ENCODE data around the gene SEC24D. TPM values are rescaled to one million over a fixed set of nuclear protein-coding genes. Genes with fewer than 3 reads are reported as not detected.
"Not testable (repeated sequence)": the region's sequence is repeated elsewhere in the genome, so short reads cannot be mapped to it uniquely, and the experiment has no call there.

Gene SEC24D
- total RNA-seq, 1 donor from 2014 or later = 138 TPM

DNA sequence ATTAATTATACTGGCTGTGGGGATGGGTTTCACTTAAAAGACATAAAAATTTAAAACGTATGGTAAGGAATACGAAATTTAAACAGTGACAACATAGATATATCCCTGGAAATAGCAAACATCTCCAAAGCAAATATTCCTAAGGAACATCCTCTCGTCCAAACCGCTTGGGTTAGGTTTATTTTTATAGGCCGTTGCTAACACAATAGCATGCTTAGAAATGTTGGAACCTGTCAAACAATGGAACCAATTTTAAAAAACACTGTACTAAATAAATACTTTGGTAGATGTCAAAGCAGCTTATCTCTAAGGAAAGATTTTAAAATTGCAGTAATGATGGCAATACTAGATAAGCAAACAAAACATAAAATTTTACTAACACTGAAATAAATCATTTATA, 45.4 kb downstream of the SEC24D start:
- no peaks in the 10 kb centered on the region for H3K27me3 Mint-ChIP-seq (ENCODE audit: unreplicated experiment)
- peaks cover 21% of the 10 kb centered on the region for H3K4me1 Mint-ChIP-seq (ENCODE audit: unreplicated experiment)
- H3K9me3 Mint-ChIP-seq (ENCODE audit: unreplicated experiment) = no peaks in the 10 kb centered on the region
- no peak overlapping the region for H3K4me3 Mint-ChIP-seq (ENCODE audit: unreplicated experiment)
- peaks cover 35% of the 10 kb centered on the region for H3K36me3 Mint-ChIP-seq (ENCODE audit: unreplicated experiment)
- no peak for DNase-seq (ENCODE audit: extremely low spot score, unreplicated experiment)
- H3K27ac Mint-ChIP-seq (ENCODE audit: unreplicated experiment) = no peak overlapping the region
- TF ChIP-seq, protein P1, sequence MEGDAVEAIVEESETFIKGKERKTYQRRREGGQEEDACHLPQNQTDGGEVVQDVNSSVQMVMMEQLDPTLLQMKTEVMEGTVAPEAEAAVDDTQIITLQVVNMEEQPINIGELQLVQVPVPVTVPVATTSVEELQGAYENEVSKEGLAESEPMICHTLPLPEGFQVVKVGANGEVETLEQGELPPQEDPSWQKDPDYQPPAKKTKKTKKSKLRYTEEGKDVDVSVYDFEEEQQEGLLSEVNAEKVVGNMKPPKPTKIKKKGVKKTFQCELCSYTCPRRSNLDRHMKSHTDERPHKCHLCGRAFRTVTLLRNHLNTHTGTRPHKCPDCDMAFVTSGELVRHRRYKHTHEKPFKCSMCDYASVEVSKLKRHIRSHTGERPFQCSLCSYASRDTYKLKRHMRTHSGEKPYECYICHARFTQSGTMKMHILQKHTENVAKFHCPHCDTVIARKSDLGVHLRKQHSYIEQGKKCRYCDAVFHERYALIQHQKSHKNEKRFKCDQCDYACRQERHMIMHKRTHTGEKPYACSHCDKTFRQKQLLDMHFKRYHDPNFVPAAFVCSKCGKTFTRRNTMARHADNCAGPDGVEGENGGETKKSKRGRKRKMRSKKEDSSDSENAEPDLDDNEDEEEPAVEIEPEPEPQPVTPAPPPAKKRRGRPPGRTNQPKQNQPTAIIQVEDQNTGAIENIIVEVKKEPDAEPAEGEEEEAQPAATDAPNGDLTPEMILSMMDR (IDR thresholded peaks at IDR 0.05) = no peak

DNA sequence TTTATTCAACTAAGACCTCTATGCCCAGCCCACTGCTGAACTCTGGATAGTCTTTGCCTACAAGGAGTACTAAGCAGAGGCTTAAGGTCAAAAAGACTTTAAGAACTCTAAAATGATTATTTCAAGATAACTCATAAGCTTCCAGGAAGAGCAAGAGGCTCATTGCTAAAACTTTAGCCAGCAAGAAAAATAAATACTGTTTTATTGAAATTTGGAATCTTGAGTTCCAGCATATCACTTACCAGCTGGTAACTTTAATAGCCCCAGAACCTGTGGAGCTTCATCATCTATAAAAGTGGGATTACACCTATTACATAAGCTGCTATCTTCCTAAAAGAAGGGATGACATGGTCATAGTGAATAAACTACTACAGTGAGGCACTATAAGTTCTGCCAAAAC, 47.0 kb downstream of the SEC24D start:
- Mint-ChIP-seq H3K27ac (ENCODE audit: unreplicated experiment) (peak overlapping the region; percentile 65), H3K4me3 (ENCODE audit: unreplicated experiment) (no peak overlapping the region), H3K27me3 (ENCODE audit: unreplicated experiment) (no peaks in the 10 kb centered on the region), H3K9me3 (ENCODE audit: unreplicated experiment) (no peaks in the 10 kb centered on the region), H3K36me3 (ENCODE audit: unreplicated experiment) (peaks cover 37% of the 10 kb centered on the region), H3K4me1 (ENCODE audit: unreplicated experiment) (peaks cover 36% of the 10 kb centered on the region)
- TF ChIP-seq, protein P1 (IDR thresholded peaks at IDR 0.05) = no peak
- no peak for DNase-seq (ENCODE audit: extremely low spot score, unreplicated experiment)

DNA sequence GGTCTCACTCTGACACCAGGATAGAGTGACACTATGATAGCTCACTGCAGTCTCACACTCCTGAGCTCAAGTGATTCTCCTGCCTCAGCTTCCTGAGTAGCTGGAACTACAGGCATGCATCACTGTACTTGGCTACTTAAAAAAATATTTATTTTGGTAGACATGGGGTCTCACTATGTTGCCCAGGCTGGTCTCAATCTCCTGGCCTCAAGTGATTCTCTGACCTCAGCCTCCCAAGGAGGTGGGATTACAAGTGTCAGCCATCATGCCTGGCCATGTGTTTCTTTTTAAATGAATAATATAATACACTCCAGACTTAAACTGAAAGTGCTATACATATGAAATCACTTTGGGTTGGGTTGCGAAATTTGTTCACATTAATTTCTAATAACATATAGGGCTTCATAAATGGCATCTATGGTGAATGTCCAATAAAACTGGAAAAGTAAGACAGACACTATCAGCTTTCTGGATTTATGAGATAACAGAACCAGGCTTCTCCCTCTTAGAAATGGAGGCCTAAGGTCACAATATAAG, 48.0 kb downstream of the SEC24D start:
- Mint-ChIP-seq H3K27ac (ENCODE audit: unreplicated experiment) (no peak overlapping the region), H3K9me3 (ENCODE audit: unreplicated experiment) (no peaks in the 10 kb centered on the region), H3K36me3 (ENCODE audit: unreplicated experiment) (peaks cover 42% of the 10 kb centered on the region), H3K4me3 (ENCODE audit: unreplicated experiment) (no peak overlapping the region), H3K27me3 (ENCODE audit: unreplicated experiment) (no peaks in the 10 kb centered on the region), H3K4me1 (ENCODE audit: unreplicated experiment) (peaks cover 43% of the 10 kb centered on the region)
- TF ChIP-seq, protein P1 (IDR thresholded peaks at IDR 0.05) = no peak
- DNase-seq (ENCODE audit: extremely low spot score, unreplicated experiment) = no peak

DNA sequence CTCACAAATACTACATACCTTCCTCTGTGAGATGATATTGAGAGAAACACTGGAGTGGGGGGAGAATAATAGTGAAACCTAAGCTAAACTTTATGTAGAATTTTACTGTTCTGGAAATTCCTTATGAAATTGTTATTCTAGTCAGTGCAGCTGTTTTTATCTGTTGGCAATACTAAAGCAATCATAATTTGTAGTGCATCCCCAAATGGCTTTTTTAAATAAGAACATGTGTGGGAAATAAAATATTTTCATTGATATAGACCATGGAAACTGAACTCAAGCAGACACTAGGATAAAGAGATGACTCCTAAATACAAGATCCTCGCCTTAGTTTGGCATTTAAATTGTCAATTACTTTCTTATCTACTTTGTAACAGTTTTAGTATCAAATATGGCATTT, 51.1 kb downstream of the SEC24D start:
- H3K9me3 Mint-ChIP-seq (ENCODE audit: unreplicated experiment) = no peaks in the 10 kb centered on the region

DNA sequence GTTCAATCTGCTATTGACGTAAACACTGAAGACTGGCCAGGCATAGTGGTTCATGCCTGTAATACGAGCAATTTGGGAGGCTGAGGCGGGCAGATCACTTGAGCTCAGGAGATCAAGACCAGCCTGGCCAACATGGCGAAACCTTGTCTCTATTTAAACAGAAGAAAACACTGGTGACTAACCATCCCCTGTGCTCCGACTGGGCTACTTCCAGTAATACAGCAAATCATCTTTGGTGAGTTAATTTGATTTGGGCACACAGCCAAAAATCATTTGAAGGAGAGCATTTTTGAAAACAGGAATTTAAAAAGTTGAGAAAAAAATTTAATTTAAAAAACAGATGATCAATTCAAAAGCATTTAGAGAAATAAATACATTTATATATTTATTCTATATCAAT, 52.0 kb downstream of the SEC24D start:
- Mint-ChIP-seq H3K4me3 (ENCODE audit: unreplicated experiment) (no peak overlapping the region), H3K9me3 (ENCODE audit: unreplicated experiment) (no peaks in the 10 kb centered on the region), H3K4me1 (ENCODE audit: unreplicated experiment) (peaks cover 43% of the 10 kb centered on the region), H3K36me3 (ENCODE audit: unreplicated experiment) (peaks cover 60% of the 10 kb centered on the region), H3K27ac (ENCODE audit: unreplicated experiment) (no peak overlapping the region), H3K27me3 (ENCODE audit: unreplicated experiment) (no peaks in the 10 kb centered on the region)
- TF ChIP-seq, protein P1 (IDR thresholded peaks at IDR 0.05) = no peak
- DNase-seq (ENCODE audit: extremely low spot score, unreplicated experiment) = no peak

More for the DNA sequence above, 51.1 kb downstream of the SEC24D start:
- no peak for DNase-seq (ENCODE audit: extremely low spot score, unreplicated experiment)
- peak overlapping the region; percentile 39 for H3K27ac Mint-ChIP-seq (ENCODE audit: unreplicated experiment)
- TF ChIP-seq, protein P1 (IDR thresholded peaks at IDR 0.05) = no peak
- peaks cover 55% of the 10 kb centered on the region for H3K36me3 Mint-ChIP-seq (ENCODE audit: unreplicated experiment)
- H3K27me3 Mint-ChIP-seq (ENCODE audit: unreplicated experiment) = no peaks in the 10 kb centered on the region
- no peak overlapping the region for H3K4me3 Mint-ChIP-seq (ENCODE audit: unreplicated experiment)
- peaks cover 43% of the 10 kb centered on the region for H3K4me1 Mint-ChIP-seq (ENCODE audit: unreplicated experiment)

DNA sequence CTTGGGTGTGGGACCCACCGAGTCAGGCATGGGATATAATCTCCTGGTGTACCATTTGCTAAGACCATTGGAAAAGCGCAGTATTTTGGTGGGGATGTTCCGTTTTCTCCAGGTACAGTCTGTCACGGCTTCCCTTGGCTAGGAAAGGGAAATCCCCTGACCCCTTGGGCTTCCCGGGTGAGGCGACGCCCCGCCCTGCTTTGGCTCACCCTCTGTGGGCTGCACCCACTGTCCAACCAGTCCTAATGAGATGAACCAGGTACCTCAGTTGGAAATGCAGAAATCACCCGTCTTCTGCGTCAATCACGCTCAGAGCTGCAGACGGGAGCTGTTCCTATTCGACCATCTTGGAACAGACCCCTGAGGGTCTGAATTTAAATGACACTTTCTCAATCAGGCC, 53.0 kb downstream of the SEC24D start:
- not testable (repeated sequence) for H3K4me3 Mint-ChIP-seq (ENCODE audit: unreplicated experiment); H3K9me3 Mint-ChIP-seq (ENCODE audit: unreplicated experiment); H3K27ac Mint-ChIP-seq (ENCODE audit: unreplicated experiment); H3K27me3 Mint-ChIP-seq (ENCODE audit: unreplicated experiment); DNase-seq (ENCODE audit: extremely low spot score, unreplicated experiment)
- peaks cover 41% of the 10 kb centered on the region for H3K4me1 Mint-ChIP-seq (ENCODE audit: unreplicated experiment)
- peaks cover 54% of the 10 kb centered on the region for H3K36me3 Mint-ChIP-seq (ENCODE audit: unreplicated experiment)

DNA sequence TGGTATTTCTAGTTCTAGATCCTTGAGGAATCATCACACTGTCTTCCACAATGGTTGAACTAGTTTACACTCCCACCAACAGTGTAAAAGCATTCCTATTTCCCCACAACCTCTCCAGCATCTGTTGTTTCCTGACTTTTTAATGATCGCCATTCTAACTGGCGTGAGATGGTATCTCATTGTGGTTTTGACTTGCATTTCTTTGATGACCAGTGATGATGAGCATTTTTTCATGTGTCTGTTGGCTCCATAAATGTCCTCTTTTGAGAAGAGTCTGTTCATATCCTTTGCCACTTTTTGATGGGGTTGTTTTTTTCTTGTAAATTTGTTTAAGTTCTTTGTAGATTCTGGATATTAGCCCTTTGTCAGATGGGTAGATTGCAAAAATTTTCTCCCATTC, 58.3 kb downstream of the SEC24D start:
- not testable (repeated sequence) for H3K27me3 Mint-ChIP-seq (ENCODE audit: unreplicated experiment); DNase-seq (ENCODE audit: extremely low spot score, unreplicated experiment); H3K27ac Mint-ChIP-seq (ENCODE audit: unreplicated experiment); H3K4me3 Mint-ChIP-seq (ENCODE audit: unreplicated experiment); H3K9me3 Mint-ChIP-seq (ENCODE audit: unreplicated experiment)
- Mint-ChIP-seq H3K36me3 (ENCODE audit: unreplicated experiment) (peaks cover 30% of the 10 kb centered on the region), H3K4me1 (ENCODE audit: unreplicated experiment) (peaks cover 38% of the 10 kb centered on the region)

DNA sequence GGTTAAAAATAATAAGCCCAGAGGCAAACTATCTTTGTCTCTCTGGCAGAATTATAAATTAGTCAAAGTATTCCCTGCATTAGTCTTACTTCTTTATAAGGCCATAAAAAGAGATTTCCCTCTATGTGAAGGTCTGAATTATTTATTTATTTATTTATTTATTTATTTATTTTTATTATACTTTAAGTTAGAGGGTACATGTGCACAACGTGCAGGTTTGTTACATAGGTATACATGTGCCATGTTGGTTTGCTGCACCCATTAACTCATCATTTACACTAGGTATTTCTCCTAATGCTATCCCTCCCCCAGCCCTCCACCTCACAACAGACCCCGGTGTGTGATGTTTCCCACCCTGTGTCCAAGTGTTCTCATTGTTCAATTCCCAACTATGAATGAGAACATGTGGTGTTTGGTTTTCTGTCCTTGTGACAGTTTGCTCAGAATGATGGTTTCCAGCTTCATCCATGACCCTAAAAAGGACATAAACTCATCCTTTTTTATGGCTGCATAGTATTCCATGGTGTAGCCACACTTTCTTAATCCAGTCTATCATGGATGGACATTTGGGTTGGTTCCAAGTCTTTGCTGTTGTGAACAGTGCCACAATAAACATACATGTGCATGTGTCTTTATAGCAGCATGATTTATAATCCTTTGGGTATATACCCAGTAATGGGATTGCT, 58.8 kb downstream of the SEC24D start:
- H3K9me3 Mint-ChIP-seq (ENCODE audit: unreplicated experiment); H3K4me3 Mint-ChIP-seq (ENCODE audit: unreplicated experiment); H3K27me3 Mint-ChIP-seq (ENCODE audit: unreplicated experiment); DNase-seq (ENCODE audit: extremely low spot score, unreplicated experiment); H3K27ac Mint-ChIP-seq (ENCODE audit: unreplicated experiment): not testable (repeated sequence)
- Mint-ChIP-seq H3K4me1 (ENCODE audit: unreplicated experiment) (peaks cover 44% of the 10 kb centered on the region), H3K36me3 (ENCODE audit: unreplicated experiment) (peaks cover 25% of the 10 kb centered on the region)
